ENCODE data around the gene PCDH7. TPM values are rescaled to one million over a fixed set of nuclear protein-coding genes. Genes with fewer than 3 reads are reported as not detected.
A peak's percentile ranks its signal among the peaks of the same experiment; 100 is the strongest.

The PCDH7 gene
- total and polyA plus RNA-seq, 8 donors, result 0.25 to 6.4 (median 0.47) TPM

GRCh38 chr4:30718641-30719453 lies 1.3 kb upstream of the PCDH7 start:
- Histone ChIP-seq H3K9me3 (no peaks in the 10 kb centered on the region), H3K4me1 (peaks cover 17 to 23% (median 22%) of the 10 kb centered on the region in 3 donors), H3K27ac (no peak overlapping the region), H3K36me3 (no peaks in the 10 kb centered on the region), H3K27me3 (peaks cover 3 to 45% (median 9%) of the 10 kb centered on the region in 4 donors), H3K4me3 (peak overlapping the region; percentile 0 to 40 (median 18))
- intact Hi-C loops (cut with DNase I), result no loop called here
- FAIRE-seq (no peak), DNase-seq (no peak), ATAC-seq (no peak)
- no peak for TF ChIP-seq CTCF (IDR thresholded peaks at IDR 0.05)
- 3% methylated on average over 33 of the region's 33 CpGs for WGBS, 2 donors

GRCh38 chr4:30719454-30720020 lies 632 bp upstream of the PCDH7 start:
- DNase-seq (peak in 4 of 6 donors; percentile 13 to 63 (median 38)), FAIRE-seq (no peak), ATAC-seq (peak in 3 of 4 donors; percentile 36 to 52 (median 43))
- Histone ChIP-seq H3K27me3 (peaks cover 3 to 45% (median 9%) of the 10 kb centered on the region in 4 donors), H3K4me1 (peaks cover 17 to 23% (median 22%) of the 10 kb centered on the region in 3 donors), H3K27ac (no peak overlapping the region), H3K36me3 (no peaks in the 10 kb centered on the region), H3K4me3 (peak overlapping the region; percentile 0 to 40 (median 18)), H3K9me3 (no peaks in the 10 kb centered on the region)
- intact Hi-C loops (cut with DNase I), result no loop called here
- TF ChIP-seq CTCF (IDR thresholded peaks at IDR 0.05), result no peak
- 0% methylated on average over 37 to 42 of the region's 42 CpGs for WGBS, 2 donors

GRCh38 chr4:30720661-30721184 lies 554 bp downstream of the PCDH7 start:
- no peak for TF ChIP-seq CTCF (IDR thresholded peaks at IDR 0.05)
- H3K9me3 ChIP-seq, result no peaks in the 10 kb centered on the region
- peaks cover 17 to 23% (median 22%) of the 10 kb centered on the region in 3 donors for H3K4me1 ChIP-seq
- no peak overlapping the region for H3K27ac ChIP-seq
- FAIRE-seq, result no peak
- no peaks in the 10 kb centered on the region for H3K36me3 ChIP-seq
- WGBS, 2 donors, result 1 to 2% methylated on average over 41 of the region's 41 CpGs
- intact Hi-C loops (cut with DNase I), result no loop called here
- peaks cover 3 to 45% (median 9%) of the 10 kb centered on the region in 4 donors for H3K27me3 ChIP-seq
- peak overlapping the region in 3 of 4 donors; percentile 12 to 40 (median 21) for H3K4me3 ChIP-seq
- peak in 4 of 6 donors; percentile 15 to 71 (median 40) for DNase-seq
- peak; percentile 11 to 17 (median 12) for ATAC-seq

GRCh38 chr4:30721185-30722091 lies 1.3 kb downstream of the PCDH7 start:
- no peak for FAIRE-seq

More at GRCh38 chr4:30721185-30722091, 1.3 kb downstream of the PCDH7 start:
- Histone ChIP-seq H3K9me3 (no peaks in the 10 kb centered on the region), H3K4me1 (peaks cover 15 to 22% (median 20%) of the 10 kb centered on the region in 3 donors), H3K4me3 (peak overlapping the region in 3 of 4 donors; percentile 12 to 40 (median 21)), H3K36me3 (no peaks in the 10 kb centered on the region), H3K27me3 (peaks cover 3 to 42% (median 9%) of the 10 kb centered on the region in 4 donors), H3K27ac (no peak overlapping the region)
- 1 to 2% methylated on average over 84 to 94 of the region's 95 CpGs for whole genome bisulfite sequencing, 2 donors
- TF ChIP-seq CTCF (IDR thresholded peaks at IDR 0.05), result peak in 1 of 4 donors; percentile 20
- ATAC-seq, result peak; percentile 50 to 75 (median 58)
- DNase-seq, result peak in 5 of 6 donors; percentile 22 to 85 (median 43)
- intact Hi-C loops (cut with DNase I), result no loop called here

Measured in pancreas (tissue), 10 donors.